Endothelial cell of umbilical vein (primary cell): Measurements from ENCODE around the gene CDKL2. TPM values are rescaled to one million over a fixed set of nuclear protein-coding genes. Genes with fewer than 3 reads are reported as not detected.

Experiments
- BruUV-seq: library from RNA; stranded (reverse); fragments of 400-500 nt; replicated peaks from 2 replicates; lab custom pipeline; 2021; lab: Mats Ljungman, UMichigan
- CTCF ChIA-PET: fragments of 300-600, 350-600 bp; sonication (Branson Sonifier 250); formaldehyde crosslinking; loops from one replicate; lab custom pipeline; 2021; ENCODE audit warnings: antibody characterized with exemption, inconsistent platforms; lab: Charles Lee
- POLR2A ChIA-PET: fragments of 300-600, 350-600 bp; sonication (Branson Sonifier 250); formaldehyde crosslinking; loops from one replicate; lab custom pipeline; 2021; ENCODE audit warnings: antibody characterized with exemption, inconsistent platforms; lab: Charles Lee
- DNase-seq: peaks from one replicate; pipeline ENCODE4 v3.0.0-alpha.2; 2011; ENCODE audit warnings: low read depth, low spot score
- FAIRE-seq: peaks from 2 replicates; lab custom pipeline; 2011; peaks lifted over from hg19 to GRCh38; lab: Jason Lieb, UNC
- H2AFZ ChIP-seq: 2 replicates; pipeline ENCODE4 v1.6.0; 2012; ENCODE audit warnings: low read depth, low read length, control low read depth, inconsistent platforms
- H3K27ac ChIP-seq: 2 replicates; pipeline ENCODE4 v1.5.1; 2011; ENCODE audit warnings: low read depth, mild to moderate bottlenecking, control low read depth, low read length, moderate library complexity; ENCODE audit not compliant: insufficient read depth
- H3K27me3 ChIP-seq, 2 experiments: 2 replicates each; pipeline versions ENCODE4 v1.6.0 to v1.6.1; 2011; ENCODE audit warnings: low read length in 2 of 2, mixed read lengths in 1 of 2; ENCODE audit not compliant: control insufficient read depth in 2 of 2, insufficient read depth in 2 of 2
- H3K36me3 ChIP-seq, 2 experiments: 2 replicates in 1 of 2; 3 replicates in 1 of 2; pipeline ENCODE4 v1.5.1; 2011; ENCODE audit warnings: low read length in 2 of 2, mild to moderate bottlenecking in 1 of 2, moderate library complexity in 1 of 2; ENCODE audit not compliant: control insufficient read depth in 2 of 2, insufficient read depth in 2 of 2; ENCODE audit errors: extremely low read depth in 1 of 2
- H3K4me1 ChIP-seq: 3 replicates; pipeline ENCODE4 v1.5.1; 2011; ENCODE audit warnings: mild to moderate bottlenecking, low read length; ENCODE audit not compliant: control insufficient read depth, insufficient read depth; ENCODE audit errors: extremely low read depth
- H3K4me2 ChIP-seq: 2 replicates; pipeline ENCODE4 v1.6.1; 2011; ENCODE audit warnings: low read length, control low read depth, mixed read lengths; ENCODE audit not compliant: insufficient read depth
- H3K4me3 ChIP-seq, 3 experiments: fragments of 200-600 bp in 1 of 3; sonication (generic), shearing (Covaris generic) in 1 of 3; replicated peaks in 1 of 3; 2 replicates each; pipeline ENCODE4 v1.5.1; 2011 to 2016; ENCODE audit warnings: control low read depth in 3 of 3, low read length in 3 of 3, mild to moderate bottlenecking in 2 of 3, inconsistent platforms in 1 of 3, low read depth in 1 of 3, moderate library complexity in 1 of 3; ENCODE audit not compliant: insufficient read depth in 1 of 3
- H3K79me2 ChIP-seq: 2 replicates; pipeline ENCODE4 v1.6.0; 2012; ENCODE audit warnings: low read length, inconsistent platforms; ENCODE audit not compliant: control insufficient read depth, insufficient read depth
- H3K9ac ChIP-seq: replicated peaks from 2 replicates; pipeline ENCODE3; 2011; ENCODE audit warnings: low read length, control low read depth; ENCODE audit not compliant: insufficient read depth; ENCODE audit errors: extremely low read depth
- H3K9me1 ChIP-seq: replicated peaks from 3 replicates; pipeline ENCODE4 v1.6.0; 2011; ENCODE audit warnings: mild to moderate bottlenecking, low read length; ENCODE audit not compliant: control insufficient read depth, insufficient read depth; ENCODE audit errors: extremely low read depth
- H3K9me3 ChIP-seq: replicated peaks from 2 replicates; pipeline ENCODE4 v1.5.1; 2012; ENCODE audit warnings: low read length, inconsistent platforms; ENCODE audit not compliant: control insufficient read depth, insufficient read depth
- H4K20me1 ChIP-seq: replicated peaks from 2 replicates; pipeline ENCODE3; 2011; ENCODE audit warnings: mild to moderate bottlenecking, low read length; ENCODE audit not compliant: control insufficient read depth, insufficient read depth; ENCODE audit errors: extremely low read depth
- CTCF ChIP-seq, 2 donors: IDR thresholded peaks; 1 replicate in 1 of 2; 2 replicates in 1 of 2; pipeline ENCODE4 v1.5.1; 2011; ENCODE audit warnings: low read length in 2 of 2, mild to moderate bottlenecking in 2 of 2, moderate library complexity in 2 of 2, control low read depth in 1 of 2, inconsistent platforms in 1 of 2, low read depth in 1 of 2; ENCODE audit not compliant: insufficient read depth in 1 of 2; ENCODE audit errors: extremely low read depth in 1 of 2
- EZH2 ChIP-seq: IDR thresholded peaks from 2 replicates; pipeline ENCODE4 v1.6.1; 2012; ENCODE audit warnings: borderline replicate concordance, low read depth, mild to moderate bottlenecking, moderate library complexity, low read length, inconsistent platforms; ENCODE audit not compliant: severe bottlenecking
- FOS ChIP-seq: IDR thresholded peaks from 2 replicates; pipeline ENCODE4 v1.6.1; 2011; ENCODE audit warnings: mild to moderate bottlenecking, low read length, moderate library complexity, borderline replicate concordance; ENCODE audit not compliant: insufficient read depth
- GATA2 ChIP-seq: IDR thresholded peaks from 2 replicates; pipeline ENCODE4 v1.7.0; 2011; ENCODE audit warnings: low read depth, mild to moderate bottlenecking, moderate library complexity, mixed read lengths, low read length; ENCODE audit not compliant: insufficient read length, insufficient read depth
- JUN ChIP-seq: IDR thresholded peaks from 2 replicates; pipeline ENCODE4 v1.6.1; 2011; ENCODE audit warnings: borderline replicate concordance, low read depth; ENCODE audit not compliant: insufficient read length, insufficient read depth
- MYC ChIP-seq: IDR thresholded peaks from one replicate; pipeline ENCODE4 v1.6.1; 2011; ENCODE audit warnings: mild to moderate bottlenecking, low read depth, low read length
- POLR2A ChIP-seq: IDR thresholded peaks from 2 replicates; pipeline ENCODE4 v1.6.1; 2012; ENCODE audit warnings: low read depth, mild to moderate bottlenecking, control low read depth, low read length
- POLR2AphosphoS5 ChIP-seq: IDR thresholded peaks from 2 replicates; pipeline ENCODE4 v1.6.1; 2012; ENCODE audit warnings: low read depth, mild to moderate bottlenecking, control low read depth, low read length, moderate library complexity; ENCODE audit not compliant: insufficient read depth
- dilution Hi-C: fragments of 300-500 bp; cut with MboI; formaldehyde crosslinking; loops from one replicate; pipeline ENCODE4 v1.15.0; 2019; ENCODE audit warnings: low sequenced_read_pairs; ENCODE audit not compliant: extremely low pct_ligation_motif_present
- intact Hi-C: fragments of 100-400 bp; cut with micrococcal nuclease; formaldehyde crosslinking; loops from one replicate; pipeline ENCODE4 v1.10.0; 2022
- polyA plus RNA-seq, 4 experiments: library from polyadenylated mRNA; depleted of rRNA in 3 of 4; stranded (reverse) in 3 of 4; unstranded in 1 of 4; fragments of >200 nt; gene quantifications; 2 replicates each; pipeline versions ENCODE4 v1.2.1 to v1.2.3, GENCODE V29; 2011 to 2012; ENCODE audit warnings: missing spikeins in 1 of 4
- total RNA-seq: library from RNA; stranded (reverse); gene quantifications from 2 replicates; pipeline ENCODE4 v1.2.3, GENCODE V29; 2021
- TF ChIP-seq, protein P1 (sequence below): IDR thresholded peaks from 2 replicates; pipeline ENCODE4 v1.6.1; 2011; ENCODE audit not compliant: insufficient read depth, insufficient read length

Gene CDKL2
- total and polyA plus RNA-seq, 2 donors (not counting 3 experiments of a cell fraction or from before 2014, with no cell fraction given): 0.23 to 0.55 TPM

GRCh38 chr4:75545526-75545925 is 84.8 kb downstream of the CDKL2 start:
- no peak overlapping the region for H3K4me3 ChIP-seq
- DNase-seq (no peak), FAIRE-seq (no peak)
- no peak overlapping the region for H3K27ac ChIP-seq
- H2AFZ ChIP-seq: no peak overlapping the region
- intact Hi-C loops: no loop called here
- dilution Hi-C loops: no loop called here
- no peak overlapping the region for H3K4me2 ChIP-seq
- H3K36me3 ChIP-seq: no peaks in the 10 kb centered on the region
- H3K4me1 ChIP-seq: no peaks in the 10 kb centered on the region
- no peaks in the 10 kb centered on the region for H3K9me1 ChIP-seq
- CTCF ChIA-PET: no interaction called here
- H3K79me2 ChIP-seq: no peaks in the 10 kb centered on the region
- H3K9ac ChIP-seq: no peak overlapping the region
- POLR2A ChIA-PET: no interaction called here
- BruUV-seq: no TSS peak
- TF ChIP-seq CTCF (IDR thresholded peaks at IDR 0.05; ENCODE audit: extremely low read depth in 1 of 2, insufficient read depth in 1 of 2, low read depth in 1 of 2, low read length in 2 of 2) (no peak), EZH2 (no peak), POLR2A (no peak), JUN (no peak), POLR2AphosphoS5 (no peak), MYC (no peak), FOS (no peak), GATA2 (no peak)
- TF ChIP-seq, protein P1, sequence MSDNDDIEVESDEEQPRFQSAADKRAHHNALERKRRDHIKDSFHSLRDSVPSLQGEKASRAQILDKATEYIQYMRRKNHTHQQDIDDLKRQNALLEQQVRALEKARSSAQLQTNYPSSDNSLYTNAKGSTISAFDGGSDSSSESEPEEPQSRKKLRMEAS: no peak
- no peaks in the 10 kb centered on the region for H4K20me1 ChIP-seq
- H3K27me3 ChIP-seq: no peaks in the 10 kb centered on the region
- H3K9me3 ChIP-seq: no peaks in the 10 kb centered on the region
